GM12875 (cell line): Measurements from ENCODE around the gene VEGFA.
"Not testable (repeated sequence)": the region's sequence is repeated elsewhere in the genome, so short reads cannot be mapped to it uniquely, and the experiment has no call there.

ENCODE experiments used
- H3K4me3 ChIP-seq: one replicate; pipeline ENCODE4 v1.5.1; 2011; ENCODE audit warnings: low read depth, low read length, control low read depth
- CTCF ChIP-seq: IDR thresholded peaks from 2 replicates; pipeline ENCODE4 v1.5.1; 2011; ENCODE audit warnings: low read depth, mild to moderate bottlenecking, control low read depth, inconsistent platforms, low read length, moderate library complexity, borderline replicate concordance; ENCODE audit not compliant: insufficient read depth

VEGFA gene

GRCh38 chr6:43812850-43813578, 43.0 kb downstream of the VEGFA start:
- no peak for TF ChIP-seq CTCF
- H3K4me3 ChIP-seq, result no peak overlapping the region

GRCh38 chr6:43814111-43814510, 44.1 kb downstream of the VEGFA start:
- H3K4me3 ChIP-seq, result no peak overlapping the region
- TF ChIP-seq CTCF, result no peak

GRCh38 chr6:43814865-43815264, 44.9 kb downstream of the VEGFA start:
- TF ChIP-seq CTCF, result no peak
- H3K4me3 ChIP-seq, result no peak overlapping the region

- no peak overlapping the region for H3K4me3 ChIP-seq
- TF ChIP-seq CTCF, result peak; percentile 34; the same call in 1 of the 2 replicates
Observed at GRCh38 chr6:43817192-43817591, 47.2 kb downstream of the VEGFA start.

- H3K4me3 ChIP-seq, result not testable (repeated sequence)
Observed at GRCh38 chr6:43818973-43819372, 49.0 kb downstream of the VEGFA start.

- no peak overlapping the region for H3K4me3 ChIP-seq
- no peak for TF ChIP-seq CTCF
Observed at GRCh38 chr6:43819958-43820357, 49.9 kb downstream of the VEGFA start.

GRCh38 chr6:43820486-43820885, 50.5 kb downstream of the VEGFA start:
- H3K4me3 ChIP-seq, result no peak overlapping the region
- no peak for TF ChIP-seq CTCF
